A549 (cell line): Measurements from ENCODE around the gene OLIG3.

Experiments
- BHLHE40 ChIP-seq: IDR thresholded peaks from 2 replicates; pipeline ENCODE4 v1.6.1; 2012; ENCODE audit warnings: low read depth, low read length, inconsistent platforms
- CHD2 ChIP-seq: fragments of 150-350 bp; IDR thresholded peaks from 2 replicates; pipeline ENCODE4 v1.6.1; 2014; ENCODE audit warnings: low read length; ENCODE audit not compliant: partially characterized antibody
- CTCF ChIP-seq: fragments of >200 bp; sonication (Bioruptor Twin); formaldehyde crosslinking; IDR thresholded peaks from 3 replicates; pipeline ENCODE4 v1.5.1; 2016
- EP300 ChIP-seq, 2 experiments: fragments of >200 bp; sonication (Bioruptor Twin); formaldehyde crosslinking; IDR thresholded peaks; 2 replicates in 1 of 2; 3 replicates in 1 of 2; pipeline ENCODE4 v1.6.1; 2016 to 2017
- MAFK ChIP-seq: fragments of 450-650 bp; IDR thresholded peaks from 2 replicates; pipeline ENCODE4 v1.6.1; 2014; ENCODE audit not compliant: partially characterized antibody
- MAX ChIP-seq: IDR thresholded peaks from 2 replicates; pipeline ENCODE4 v1.6.1; 2012
- MAZ ChIP-seq: fragments of 150-350 bp; IDR thresholded peaks from 2 replicates; pipeline ENCODE4 v1.6.1; 2014; ENCODE audit warnings: antibody characterized with exemption, low read depth, low read length, borderline replicate concordance
- MYC ChIP-seq: IDR thresholded peaks from 2 replicates; pipeline ENCODE4 v1.6.1; 2012; ENCODE audit warnings: mild to moderate bottlenecking, inconsistent platforms, low read length, improper control_type of control experiment, borderline replicate concordance
- POLR2A ChIP-seq: IDR thresholded peaks from 2 replicates; pipeline ENCODE4 v1.6.1; 2012; ENCODE audit warnings: mild to moderate bottlenecking, low read length
- RAD21 ChIP-seq, 2 experiments: fragments of >200 bp in 1 of 2; sonication (Bioruptor Twin) in 1 of 2; formaldehyde crosslinking in 1 of 2; IDR thresholded peaks in 1 of 2; conservative IDR thresholded peaks in 1 of 2; 2 replicates in 1 of 2; 3 replicates in 1 of 2; pipeline ENCODE4 v1.6.1; 2012 to 2018; ENCODE audit warnings: inconsistent platforms in 1 of 2
- RCOR1 ChIP-seq: fragments of 150-350 bp; IDR thresholded peaks from 2 replicates; pipeline ENCODE4 v1.6.1; 2014; ENCODE audit warnings: antibody characterized with exemption, low read length, low read depth
- USF2 ChIP-seq: fragments of 450-650 bp; IDR thresholded peaks from 2 replicates; pipeline ENCODE4 v1.6.1; 2014; ENCODE audit warnings: antibody characterized with exemption

GRCh38 chr6:137496909-137497720 is 2.9 kb upstream of the OLIG3 start:
- TF ChIP-seq CTCF, result no peak
- no peak for TF ChIP-seq RCOR1
- TF ChIP-seq MAFK, result no peak
- no peak for TF ChIP-seq USF2
- no peak for TF ChIP-seq MAZ
- no peak for TF ChIP-seq EP300 (IDR thresholded peaks at IDR 0.05)
- TF ChIP-seq CHD2, result no peak
- TF ChIP-seq POLR2A, result no peak
- no peak for TF ChIP-seq MAX
- TF ChIP-seq RAD21 (conservative IDR thresholded peaks at IDR 0.05 in 1 of 2, IDR thresholded peaks at IDR 0.05 in 1 of 2), result no peak
- TF ChIP-seq BHLHE40, result no peak
- TF ChIP-seq MYC, result no peak
